ENCODE data around the gene UBE4B.
A peak's percentile ranks its signal among the peaks of the same experiment; 100 is the strongest.

The UBE4B gene

GRCh38 chr1:10121688-10122087 is 88.9 kb downstream of the UBE4B start:
- no peak for DNase-seq

GRCh38 chr1:10122926-10123325 is 90.2 kb downstream of the UBE4B start:
- DNase-seq: peak; percentile 65

GRCh38 chr1:10128101-10128765 is 95.5 kb downstream of the UBE4B start:
- DNase-seq: no peak

- DNase-seq: no peak
Observed at GRCh38 chr1:10132316-10132715, 99.6 kb downstream of the UBE4B start.

GRCh38 chr1:10132852-10133251 is 100.1 kb downstream of the UBE4B start:
- no peak for DNase-seq

GRCh38 chr1:10140981-10141380 is 108.2 kb downstream of the UBE4B start:
- DNase-seq: no peak

- no peak for DNase-seq
Observed at GRCh38 chr1:10143961-10144485, 111.3 kb downstream of the UBE4B start.

- DNase-seq: no peak
Observed at GRCh38 chr1:10146391-10146790, 113.6 kb downstream of the UBE4B start.

- no peak for DNase-seq
Observed at GRCh38 chr1:10149231-10149630, 116.5 kb downstream of the UBE4B start.

GRCh38 chr1:10152709-10153284 is 120.0 kb downstream of the UBE4B start:
- peak; percentile 48 for DNase-seq

- DNase-seq: no peak
Observed at GRCh38 chr1:10155087-10155712, 122.4 kb downstream of the UBE4B start.

GRCh38 chr1:10160173-10160572 is 127.4 kb downstream of the UBE4B start:
- DNase-seq: no peak

- DNase-seq: no peak
Observed at GRCh38 chr1:10160907-10161490, 128.2 kb downstream of the UBE4B start.

GRCh38 chr1:10161541-10162290 is 129.0 kb downstream of the UBE4B start:
- DNase-seq: no peak

GRCh38 chr1:10168912-10169514 is 136.3 kb downstream of the UBE4B start:
- DNase-seq: no peak

GRCh38 chr1:10170239-10170574 is 137.4 kb downstream of the UBE4B start:
- no peak for DNase-seq

GRCh38 chr1:10171105-10171767 is 138.5 kb downstream of the UBE4B start:
- DNase-seq: no peak

GRCh38 chr1:10171995-10172669 is 139.4 kb downstream of the UBE4B start:
- DNase-seq: no peak

- DNase-seq: no peak
Observed at GRCh38 chr1:10173582-10173981, 140.8 kb downstream of the UBE4B start.

GRCh38 chr1:10177876-10178275 is 145.1 kb downstream of the UBE4B start:
- no peak for DNase-seq

All from fibroblast of skin of abdomen (primary cell).